ENCODE results near the gene SUMF2.
"Not testable (repeated sequence)": the region's sequence is repeated elsewhere in the genome, so short reads cannot be mapped to it uniquely, and the experiment has no call there.

Gene SUMF2

GRCh38 chr7:56087445-56087844 lies 23.4 kb downstream of the SUMF2 start:
- DNase-seq (ENCODE audit: low read depth), result no peak
- H3K4me3 ChIP-seq (ENCODE audit: low read depth, low read length), result no peak overlapping the region
- TF ChIP-seq CTCF (IDR thresholded peaks at IDR 0.05; ENCODE audit: insufficient read depth, low read depth, low read length, missing control alignments), result no peak

GRCh38 chr7:56091591-56091990 lies 27.5 kb downstream of the SUMF2 start:
- H3K4me3 ChIP-seq (ENCODE audit: low read depth, low read length), result no peak overlapping the region
- no peak for DNase-seq (ENCODE audit: low read depth)
- TF ChIP-seq CTCF (IDR thresholded peaks at IDR 0.05; ENCODE audit: insufficient read depth, low read depth, low read length, missing control alignments), result no peak

- H3K4me3 ChIP-seq (ENCODE audit: low read depth, low read length); DNase-seq (ENCODE audit: low read depth): not testable (repeated sequence)
Measured at GRCh38 chr7:56092388-56092787, 28.3 kb downstream of the SUMF2 start.

- no peak within 1 kb of the TSS for H3K4me3 ChIP-seq (ENCODE audit: low read depth, low read length)
- DNase-seq (ENCODE audit: low read depth), result no peak
- TF ChIP-seq CTCF (IDR thresholded peaks at IDR 0.05; ENCODE audit: insufficient read depth, low read depth, low read length, missing control alignments), result no peak
Measured at GRCh38 chr7:56092789-56093531, 28.9 kb downstream of the SUMF2 start, which contains the start of gene PHKG1. Gene PHKG1 (minus strand): TSS chr7:56092952. CDS start chr7:56088941, 4,011 bp downstream.

- TF ChIP-seq CTCF (IDR thresholded peaks at IDR 0.05; ENCODE audit: insufficient read depth, low read depth, low read length, missing control alignments), result no peak
- DNase-seq (ENCODE audit: low read depth), result peak; percentile 30
- H3K4me3 ChIP-seq (ENCODE audit: low read depth, low read length), result no peak overlapping the region
Measured at GRCh38 chr7:56097700-56098099, 33.6 kb downstream of the SUMF2 start.

- not testable (repeated sequence) for DNase-seq (ENCODE audit: low read depth); H3K4me3 ChIP-seq (ENCODE audit: low read depth, low read length)
Measured at GRCh38 chr7:56098187-56099008, 34.3 kb downstream of the SUMF2 start.

- no peak overlapping the region for H3K4me3 ChIP-seq (ENCODE audit: low read depth, low read length)
- DNase-seq (ENCODE audit: low read depth), result no peak
- no peak for TF ChIP-seq CTCF (IDR thresholded peaks at IDR 0.05; ENCODE audit: insufficient read depth, low read depth, low read length, missing control alignments)
Measured at GRCh38 chr7:56099653-56100052, 35.6 kb downstream of the SUMF2 start.

- not testable (repeated sequence) for H3K4me3 ChIP-seq (ENCODE audit: low read depth, low read length); DNase-seq (ENCODE audit: low read depth)
Measured at GRCh38 chr7:56104138-56104537, 40.1 kb downstream of the SUMF2 start.

All from GM12865 (cell line).